ENCODE measurements around the gene EEF1AKMT4. TPM values are rescaled to one million over a fixed set of nuclear protein-coding genes. Genes with fewer than 3 reads are reported as not detected.
A peak's percentile ranks its signal among the peaks of the same experiment; 100 is the strongest.
"Not testable (repeated sequence)": the region's sequence is repeated elsewhere in the genome, so short reads cannot be mapped to it uniquely, and the experiment has no call there.

Gene EEF1AKMT4
- polyA plus RNA-seq, 1 experiment: 7.3 TPM

DNA sequence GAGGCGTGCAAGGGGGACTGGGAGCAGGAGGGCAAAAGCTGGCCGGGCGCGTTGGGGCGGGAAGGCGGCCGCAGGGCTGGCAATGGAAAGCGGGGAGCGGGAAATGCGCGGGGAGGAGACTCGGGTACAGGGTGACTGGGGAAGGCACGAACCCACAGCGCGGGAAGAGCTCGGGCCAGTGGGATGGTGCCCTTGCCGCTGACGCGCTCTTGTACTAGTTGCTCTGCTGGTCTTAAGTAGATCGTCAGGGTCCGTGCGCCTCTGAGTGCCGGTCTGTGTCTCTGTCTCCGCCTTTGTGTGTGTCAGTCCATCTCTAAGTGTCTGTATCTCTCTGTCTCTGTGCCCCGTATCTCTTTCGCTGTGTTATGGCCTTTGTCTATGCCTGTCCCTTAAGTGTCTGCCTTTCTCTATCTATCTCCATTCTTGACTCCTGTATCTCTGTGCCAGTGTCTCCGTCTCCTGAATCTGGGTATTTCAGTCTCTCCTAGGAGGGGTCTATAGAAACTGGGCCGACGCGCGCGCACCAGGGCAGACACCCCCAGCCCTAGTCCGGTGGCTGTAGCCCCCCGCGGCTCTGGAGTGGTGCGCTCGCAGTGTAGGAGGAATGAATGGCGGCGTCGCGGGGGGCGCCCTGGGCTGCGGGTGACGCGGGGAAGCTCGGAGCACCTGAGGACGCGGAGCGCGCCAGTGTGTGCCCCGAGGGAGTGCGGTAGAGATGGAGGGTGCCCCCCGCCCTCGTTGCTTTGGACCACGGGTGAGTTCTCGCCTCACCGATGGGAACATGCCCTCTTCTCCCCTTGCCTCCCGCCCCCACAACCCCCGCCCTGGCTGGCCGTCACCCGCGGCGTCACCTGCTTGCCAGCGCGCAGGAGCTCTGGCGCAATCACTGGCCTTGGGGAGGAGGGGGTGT lies 12.6 kb downstream of the EEF1AKMT4 start:
- CTCF ChIA-PET: interaction anchor here (1.1 to 1.5 kb wide), 2 partner anchors 22 to 34 kb away, joined by 3 to 4 read pairs; no protein-coding TSS in a partner anchor
- Histone ChIP-seq H3K36me3 (ENCODE audit: control insufficient read depth, insufficient read depth, low read length) (no peaks in the 10 kb centered on the region), H3K4me3 (ENCODE audit: low read depth, low read length) (peak overlapping the region; percentile 51), H3K27me3 (ENCODE audit: control insufficient read depth, insufficient read depth, low read length) (peaks cover 11% of the 10 kb centered on the region)
- TF ChIP-seq CTCF (IDR thresholded peaks at IDR 0.05; ENCODE audit: insufficient read depth, low read depth, low read length): no peak
- POLR2A ChIA-PET: interaction anchor here (0.5 kb wide), 1 partner anchor 243 kb away, joined by 5 read pairs; no protein-coding TSS in a partner anchor
- DNase-seq (ENCODE audit: low read depth): no peak

GRCh38 chr3:184262764-184263179 lies 13.3 kb downstream of the EEF1AKMT4 start:
- DNase-seq (ENCODE audit: low read depth): no peak
- ChIA-PET CTCF (interaction anchor here (0.8 kb wide), 1 partner anchor 794 kb away, joined by 3 read pairs; no protein-coding TSS in a partner anchor), POLR2A (no interaction called here)
- peaks cover 11% of the 10 kb centered on the region for H3K27me3 ChIP-seq (ENCODE audit: control insufficient read depth, insufficient read depth, low read length)
- TF ChIP-seq CTCF (IDR thresholded peaks at IDR 0.05; ENCODE audit: insufficient read depth, low read depth, low read length): no peak
- no peak overlapping the region for H3K4me3 ChIP-seq (ENCODE audit: low read depth, low read length)
- no peaks in the 10 kb centered on the region for H3K36me3 ChIP-seq (ENCODE audit: control insufficient read depth, insufficient read depth, low read length)

GRCh38 chr3:184267249-184267648 lies 17.8 kb downstream of the EEF1AKMT4 start:
- H3K4me3 ChIP-seq (ENCODE audit: low read depth, low read length); H3K27me3 ChIP-seq (ENCODE audit: control insufficient read depth, insufficient read depth, low read length); DNase-seq (ENCODE audit: low read depth); POLR2A ChIA-PET; H3K36me3 ChIP-seq (ENCODE audit: control insufficient read depth, insufficient read depth, low read length): not testable (repeated sequence)
- CTCF ChIA-PET: interaction anchor here (1.2 kb wide), 1 partner anchor 27 kb away, joined by 3 read pairs; no protein-coding TSS in a partner anchor

GRCh38 chr3:184272269-184272668 lies 22.8 kb downstream of the EEF1AKMT4 start:
- Histone ChIP-seq H3K36me3 (ENCODE audit: control insufficient read depth, insufficient read depth, low read length) (no peaks in the 10 kb centered on the region), H3K4me3 (ENCODE audit: low read depth, low read length) (no peak overlapping the region), H3K27me3 (ENCODE audit: control insufficient read depth, insufficient read depth, low read length) (peaks cover 23% of the 10 kb centered on the region)
- ChIA-PET CTCF (interaction anchor here (2.0 kb wide), 1 partner anchor 17 kb away, joined by 10 read pairs; no protein-coding TSS in a partner anchor), POLR2A (no interaction called here)
- no peak for DNase-seq (ENCODE audit: low read depth)
- TF ChIP-seq CTCF (IDR thresholded peaks at IDR 0.05; ENCODE audit: insufficient read depth, low read depth, low read length): no peak

- H3K4me3 ChIP-seq (ENCODE audit: low read depth, low read length): no peak overlapping the region
- no peak for DNase-seq (ENCODE audit: low read depth)
- peaks cover 37% of the 10 kb centered on the region for H3K27me3 ChIP-seq (ENCODE audit: control insufficient read depth, insufficient read depth, low read length)
- ChIA-PET POLR2A (no interaction called here), CTCF (no interaction called here)
- H3K36me3 ChIP-seq (ENCODE audit: control insufficient read depth, insufficient read depth, low read length): no peaks in the 10 kb centered on the region
- no peak for TF ChIP-seq CTCF (IDR thresholded peaks at IDR 0.05; ENCODE audit: insufficient read depth, low read depth, low read length)
These were observed 25.9 kb downstream of the EEF1AKMT4 start for GRCh38 chr3:184275381-184275701.
